ENCODE measurements around the gene TES. TPM values are rescaled to one million over a fixed set of nuclear protein-coding genes. Genes with fewer than 3 reads are reported as not detected.

Gene TES
- total RNA-seq, 4 donors from 2014 or later = 245 to 501 (median 290) TPM

GRCh38 chr7:116216956-116217571, 6.7 kb downstream of the TES start:
- TF ChIP-seq POLR2A (IDR thresholded peaks at IDR 0.05) (no peak), POLR2AphosphoS5 (IDR thresholded peaks at IDR 0.05) (no peak), CTCF (IDR thresholded peaks at IDR 0.05) (no peak), EP300 (IDR thresholded peaks at IDR 0.05) (no peak)
- Histone ChIP-seq H3K4me1 (peaks cover 0 to 87% (median 35%) of the 10 kb centered on the region in 3 donors), H3K27me3 (no peaks in the 10 kb centered on the region), H3K36me3 (no peaks in the 10 kb centered on the region), H3K27ac (peak overlapping the region in 2 of 4 donors; percentile 30 to 96), H3K4me3 (no peak overlapping the region), H3K9me3 (no peaks in the 10 kb centered on the region)
- WGBS, 2 donors (ENCODE audit: low coverage in 1 of 2) = 45 to 52% methylated on average over 3 of the region's 3 CpGs
- no peak for ATAC-seq

GRCh38 chr7:116218051-116218645, 7.8 kb downstream of the TES start:
- Histone ChIP-seq H3K4me3 (no peak overlapping the region), H3K4me1 (peaks cover 0 to 93% (median 35%) of the 10 kb centered on the region in 3 donors), H3K36me3 (no peaks in the 10 kb centered on the region), H3K27me3 (no peaks in the 10 kb centered on the region), H3K9me3 (no peaks in the 10 kb centered on the region), H3K27ac (peak overlapping the region in 3 of 4 donors; percentile 23 to 96 (median 54))
- ATAC-seq = no peak
- 18 to 31% methylated on average over 4 of the region's 4 CpGs for WGBS, 2 donors (ENCODE audit: low coverage in 1 of 2)
- TF ChIP-seq POLR2A (IDR thresholded peaks at IDR 0.05) (no peak), POLR2AphosphoS5 (IDR thresholded peaks at IDR 0.05) (no peak), EP300 (IDR thresholded peaks at IDR 0.05) (no peak), CTCF (IDR thresholded peaks at IDR 0.05) (no peak)

- Histone ChIP-seq H3K4me3 (no peak overlapping the region), H3K4me1 (peaks cover 0 to 93% (median 35%) of the 10 kb centered on the region in 3 donors), H3K9me3 (no peaks in the 10 kb centered on the region), H3K36me3 (no peaks in the 10 kb centered on the region), H3K27me3 (no peaks in the 10 kb centered on the region), H3K27ac (peak overlapping the region in 1 of 4 donors; percentile 32)
- ATAC-seq = no peak
- TF ChIP-seq POLR2A (IDR thresholded peaks at IDR 0.05) (no peak), CTCF (IDR thresholded peaks at IDR 0.05) (no peak), EP300 (IDR thresholded peaks at IDR 0.05) (no peak), POLR2AphosphoS5 (IDR thresholded peaks at IDR 0.05) (no peak)
- 100% methylated on average over 1 of the region's 1 CpG; no CpG with 5 or more reads in 1 of the 2 donors for WGBS, 2 donors (ENCODE audit: low coverage in 1 of 2)
Measured at GRCh38 chr7:116218747-116219146, 8.4 kb downstream of the TES start.

GRCh38 chr7:116219288-116219687, 8.9 kb downstream of the TES start:
- no peaks in the 10 kb centered on the region for H3K27me3 ChIP-seq
- peak overlapping the region in 2 of 4 donors; percentile 3 to 32 for H3K27ac ChIP-seq
- TF ChIP-seq EP300 (IDR thresholded peaks at IDR 0.05) = no peak
- no peak for TF ChIP-seq POLR2A (IDR thresholded peaks at IDR 0.05)
- no peak for TF ChIP-seq POLR2AphosphoS5 (IDR thresholded peaks at IDR 0.05)
- TF ChIP-seq CTCF (IDR thresholded peaks at IDR 0.05) = no peak
- no peaks in the 10 kb centered on the region for H3K36me3 ChIP-seq
- H3K4me3 ChIP-seq = no peak overlapping the region
- no peak for ATAC-seq
- peaks cover 0 to 93% (median 37%) of the 10 kb centered on the region in 3 donors for H3K4me1 ChIP-seq
- H3K9me3 ChIP-seq = no peaks in the 10 kb centered on the region

GRCh38 chr7:116219834-116220233, 9.5 kb downstream of the TES start:
- no peak for ATAC-seq
- Histone ChIP-seq H3K27me3 (no peaks in the 10 kb centered on the region), H3K4me1 (peaks cover 0 to 93% (median 31%) of the 10 kb centered on the region in 3 donors), H3K4me3 (no peak overlapping the region), H3K9me3 (no peaks in the 10 kb centered on the region), H3K27ac (peak overlapping the region in 2 of 4 donors; percentile 3 to 32), H3K36me3 (no peaks in the 10 kb centered on the region)
- WGBS, 2 donors (ENCODE audit: low coverage in 1 of 2) = 40 to 72% methylated on average over 4 of the region's 4 CpGs
- no peak for TF ChIP-seq POLR2A (IDR thresholded peaks at IDR 0.05)
- TF ChIP-seq EP300 (IDR thresholded peaks at IDR 0.05) = no peak
- TF ChIP-seq CTCF (IDR thresholded peaks at IDR 0.05) = no peak
- no peak for TF ChIP-seq POLR2AphosphoS5 (IDR thresholded peaks at IDR 0.05)

All from gastroesophageal sphincter (tissue), 4 donors.